Activated naive CD8-positive, alpha-beta T cell (primary cell): ENCODE measurements around the gene MKRN2.
A peak's percentile ranks its signal among the peaks of the same experiment; 100 is the strongest.

ENCODE experiments used
- H3K27ac Mint-ChIP-seq: one replicate; pipeline ENCODE4 v1.8.0; 2021; ENCODE audit warnings: mixed read lengths
- H3K27me3 Mint-ChIP-seq: one replicate; pipeline ENCODE4 v1.8.0; 2021; ENCODE audit warnings: mixed read lengths
- H3K36me3 Mint-ChIP-seq: one replicate; pipeline ENCODE4 v1.8.0; 2021; ENCODE audit warnings: mixed read lengths
- H3K4me1 Mint-ChIP-seq: one replicate; pipeline ENCODE4 v1.8.0; 2021; ENCODE audit warnings: low read depth, mixed read lengths
- H3K4me3 Mint-ChIP-seq: one replicate; pipeline ENCODE4 v1.8.0; 2021; ENCODE audit warnings: mild to moderate bottlenecking, mixed read lengths
- H3K9me3 Mint-ChIP-seq: one replicate; pipeline ENCODE4 v1.8.0; 2021; ENCODE audit warnings: low read depth, mixed read lengths

The MKRN2 gene

GRCh38 chr3:12568747-12569146 is 11.9 kb downstream of the MKRN2 start:
- Mint-ChIP-seq H3K27ac (peak overlapping the region; percentile 46), H3K4me3 (no peak overlapping the region), H3K36me3 (peaks cover 33% of the 10 kb centered on the region), H3K9me3 (peaks cover 3% of the 10 kb centered on the region), H3K4me1 (peaks cover 22% of the 10 kb centered on the region), H3K27me3 (no peaks in the 10 kb centered on the region)

GRCh38 chr3:12569836-12570235 is 12.9 kb downstream of the MKRN2 start:
- Mint-ChIP-seq H3K4me3 (no peak overlapping the region), H3K27me3 (no peaks in the 10 kb centered on the region), H3K36me3 (peaks cover 36% of the 10 kb centered on the region), H3K27ac (no peak overlapping the region), H3K9me3 (peaks cover 3% of the 10 kb centered on the region), H3K4me1 (peaks cover 21% of the 10 kb centered on the region)

GRCh38 chr3:12571986-12572385 is 15.1 kb downstream of the MKRN2 start:
- Mint-ChIP-seq H3K4me3 (no peak overlapping the region), H3K27me3 (no peaks in the 10 kb centered on the region), H3K27ac (no peak overlapping the region), H3K4me1 (peaks cover 12% of the 10 kb centered on the region), H3K36me3 (peaks cover 39% of the 10 kb centered on the region), H3K9me3 (peaks cover 3% of the 10 kb centered on the region)

- peaks cover 38% of the 10 kb centered on the region for H3K36me3 Mint-ChIP-seq
- H3K9me3 Mint-ChIP-seq: peaks cover 3% of the 10 kb centered on the region
- no peaks in the 10 kb centered on the region for H3K27me3 Mint-ChIP-seq
- peaks cover 2% of the 10 kb centered on the region for H3K4me1 Mint-ChIP-seq
- no peak overlapping the region for H3K4me3 Mint-ChIP-seq
- H3K27ac Mint-ChIP-seq: no peak overlapping the region
Measured at GRCh38 chr3:12574131-12574530, 17.2 kb downstream of the MKRN2 start.

GRCh38 chr3:12574661-12575060 is 17.8 kb downstream of the MKRN2 start:
- H3K27ac Mint-ChIP-seq: no peak overlapping the region
- H3K4me3 Mint-ChIP-seq: no peak overlapping the region
- peaks cover 3% of the 10 kb centered on the region for H3K9me3 Mint-ChIP-seq
- peaks cover 2% of the 10 kb centered on the region for H3K4me1 Mint-ChIP-seq
- peaks cover 39% of the 10 kb centered on the region for H3K36me3 Mint-ChIP-seq
- H3K27me3 Mint-ChIP-seq: no peaks in the 10 kb centered on the region

- no peak overlapping the region for H3K4me3 Mint-ChIP-seq
- H3K4me1 Mint-ChIP-seq: peaks cover 2% of the 10 kb centered on the region
- no peak overlapping the region for H3K27ac Mint-ChIP-seq
- no peaks in the 10 kb centered on the region for H3K27me3 Mint-ChIP-seq
- H3K9me3 Mint-ChIP-seq: peaks cover 3% of the 10 kb centered on the region
- peaks cover 30% of the 10 kb centered on the region for H3K36me3 Mint-ChIP-seq
Measured at GRCh38 chr3:12577379-12577778, 20.5 kb downstream of the MKRN2 start.

- H3K9me3 Mint-ChIP-seq: peaks cover 3% of the 10 kb centered on the region
- no peaks in the 10 kb centered on the region for H3K27me3 Mint-ChIP-seq
- H3K4me1 Mint-ChIP-seq: peaks cover 2% of the 10 kb centered on the region
- no peak overlapping the region for H3K27ac Mint-ChIP-seq
- peaks cover 30% of the 10 kb centered on the region for H3K36me3 Mint-ChIP-seq
- H3K4me3 Mint-ChIP-seq: no peak overlapping the region
Measured at GRCh38 chr3:12578742-12579141, 21.9 kb downstream of the MKRN2 start.

GRCh38 chr3:12579456-12579855 is 22.6 kb downstream of the MKRN2 start:
- peak overlapping the region; percentile 46 for H3K27ac Mint-ChIP-seq
- H3K27me3 Mint-ChIP-seq: no peaks in the 10 kb centered on the region
- H3K4me1 Mint-ChIP-seq: no peaks in the 10 kb centered on the region
- H3K36me3 Mint-ChIP-seq: peaks cover 26% of the 10 kb centered on the region
- H3K4me3 Mint-ChIP-seq: no peak overlapping the region
- peaks cover 3% of the 10 kb centered on the region for H3K9me3 Mint-ChIP-seq

- peaks cover 22% of the 10 kb centered on the region for H3K36me3 Mint-ChIP-seq
- no peak overlapping the region for H3K4me3 Mint-ChIP-seq
- no peaks in the 10 kb centered on the region for H3K4me1 Mint-ChIP-seq
- peaks cover 3% of the 10 kb centered on the region for H3K9me3 Mint-ChIP-seq
- H3K27me3 Mint-ChIP-seq: no peaks in the 10 kb centered on the region
- H3K27ac Mint-ChIP-seq: peak overlapping the region; percentile 68
Measured at GRCh38 chr3:12579905-12580304, 23.0 kb downstream of the MKRN2 start.

GRCh38 chr3:12582730-12583129 is 25.8 kb downstream of the MKRN2 start:
- no peak overlapping the region for H3K4me3 Mint-ChIP-seq

GRCh38 chr3:12583280-12583679 is 26.4 kb downstream of the MKRN2 start:
- Mint-ChIP-seq H3K27ac (no peak overlapping the region), H3K27me3 (no peaks in the 10 kb centered on the region), H3K9me3 (no peaks in the 10 kb centered on the region), H3K4me1 (no peaks in the 10 kb centered on the region), H3K36me3 (peaks cover 2% of the 10 kb centered on the region), H3K4me3 (no peak overlapping the region)

More at GRCh38 chr3:12582730-12583129, 25.8 kb downstream of the MKRN2 start:
- H3K27ac Mint-ChIP-seq: peak overlapping the region; percentile 28
- H3K4me1 Mint-ChIP-seq: no peaks in the 10 kb centered on the region
- peaks cover 4% of the 10 kb centered on the region for H3K36me3 Mint-ChIP-seq
- no peaks in the 10 kb centered on the region for H3K27me3 Mint-ChIP-seq
- no peaks in the 10 kb centered on the region for H3K9me3 Mint-ChIP-seq

- Mint-ChIP-seq H3K27ac (no peak overlapping the region), H3K27me3 (no peaks in the 10 kb centered on the region), H3K36me3 (peaks cover 5% of the 10 kb centered on the region), H3K9me3 (no peaks in the 10 kb centered on the region), H3K4me1 (no peaks in the 10 kb centered on the region), H3K4me3 (no peak overlapping the region)
Measured at GRCh38 chr3:12584083-12584482, 27.2 kb downstream of the MKRN2 start.

- Mint-ChIP-seq H3K9me3 (no peaks in the 10 kb centered on the region), H3K36me3 (peaks cover 3% of the 10 kb centered on the region), H3K4me1 (no peaks in the 10 kb centered on the region), H3K4me3 (no peak overlapping the region), H3K27me3 (no peaks in the 10 kb centered on the region), H3K27ac (peak overlapping the region; percentile 61)
Measured at GRCh38 chr3:12585181-12585580, 28.3 kb downstream of the MKRN2 start.

- Mint-ChIP-seq H3K36me3 (peaks cover 3% of the 10 kb centered on the region), H3K27ac (no peak overlapping the region), H3K27me3 (no peaks in the 10 kb centered on the region), H3K4me1 (no peaks in the 10 kb centered on the region), H3K4me3 (no peak overlapping the region), H3K9me3 (no peaks in the 10 kb centered on the region)
Measured at GRCh38 chr3:12585970-12586369, 29.1 kb downstream of the MKRN2 start.

- Mint-ChIP-seq H3K27ac (peak overlapping the region; percentile 10), H3K4me1 (no peaks in the 10 kb centered on the region), H3K27me3 (no peaks in the 10 kb centered on the region), H3K36me3 (peaks cover 3% of the 10 kb centered on the region), H3K4me3 (no peak overlapping the region), H3K9me3 (no peaks in the 10 kb centered on the region)
Measured at GRCh38 chr3:12586403-12586802, 29.5 kb downstream of the MKRN2 start.
